Measurements from ENCODE around the gene RDH13. TPM values are rescaled to one million over a fixed set of nuclear protein-coding genes. Genes with fewer than 3 reads are reported as not detected.

The RDH13 gene
- total RNA-seq, 4 donors from 2014 or later, result 2.6 to 48.7 (median 17.1) TPM

DNA sequence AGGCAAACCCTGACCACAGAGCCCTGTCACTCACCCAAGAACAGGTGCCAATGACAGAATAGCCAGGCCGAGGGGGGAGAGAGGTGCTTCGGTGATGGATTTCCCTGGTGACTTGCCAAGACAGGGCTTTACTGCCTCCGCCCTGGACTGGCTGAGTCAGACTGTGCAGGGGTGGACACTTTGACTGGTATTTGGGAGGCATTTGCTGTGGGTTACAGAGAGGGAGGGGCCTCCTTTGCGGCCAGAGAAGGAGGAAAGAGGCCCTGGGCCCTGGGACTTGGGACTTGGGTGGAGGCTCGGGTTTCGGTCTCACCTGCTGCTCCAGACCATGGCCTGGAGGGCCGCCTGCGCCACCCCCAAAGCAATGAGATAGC is 8.2 kb upstream of the RDH13 start:
- no peak for DNase-seq
- TF ChIP-seq, protein P1, sequence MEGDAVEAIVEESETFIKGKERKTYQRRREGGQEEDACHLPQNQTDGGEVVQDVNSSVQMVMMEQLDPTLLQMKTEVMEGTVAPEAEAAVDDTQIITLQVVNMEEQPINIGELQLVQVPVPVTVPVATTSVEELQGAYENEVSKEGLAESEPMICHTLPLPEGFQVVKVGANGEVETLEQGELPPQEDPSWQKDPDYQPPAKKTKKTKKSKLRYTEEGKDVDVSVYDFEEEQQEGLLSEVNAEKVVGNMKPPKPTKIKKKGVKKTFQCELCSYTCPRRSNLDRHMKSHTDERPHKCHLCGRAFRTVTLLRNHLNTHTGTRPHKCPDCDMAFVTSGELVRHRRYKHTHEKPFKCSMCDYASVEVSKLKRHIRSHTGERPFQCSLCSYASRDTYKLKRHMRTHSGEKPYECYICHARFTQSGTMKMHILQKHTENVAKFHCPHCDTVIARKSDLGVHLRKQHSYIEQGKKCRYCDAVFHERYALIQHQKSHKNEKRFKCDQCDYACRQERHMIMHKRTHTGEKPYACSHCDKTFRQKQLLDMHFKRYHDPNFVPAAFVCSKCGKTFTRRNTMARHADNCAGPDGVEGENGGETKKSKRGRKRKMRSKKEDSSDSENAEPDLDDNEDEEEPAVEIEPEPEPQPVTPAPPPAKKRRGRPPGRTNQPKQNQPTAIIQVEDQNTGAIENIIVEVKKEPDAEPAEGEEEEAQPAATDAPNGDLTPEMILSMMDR (IDR thresholded peaks at IDR 0.05), result no peak
- no peak for TF ChIP-seq POLR2A (IDR thresholded peaks at IDR 0.05)
- intact Hi-C loops (cut with DNase I; ENCODE audit: low total_unique reads), result no loop called here
- Histone ChIP-seq H3K27me3 (peaks cover 0 to 27% of the 10 kb centered on the region in 2 donors), H3K4me1 (no peaks in the 10 kb centered on the region), H3K4me3 (no peak overlapping the region), H3K27ac (no peak overlapping the region), H3K9me3 (no peaks in the 10 kb centered on the region), H3K36me3 (no peaks in the 10 kb centered on the region)

DNA sequence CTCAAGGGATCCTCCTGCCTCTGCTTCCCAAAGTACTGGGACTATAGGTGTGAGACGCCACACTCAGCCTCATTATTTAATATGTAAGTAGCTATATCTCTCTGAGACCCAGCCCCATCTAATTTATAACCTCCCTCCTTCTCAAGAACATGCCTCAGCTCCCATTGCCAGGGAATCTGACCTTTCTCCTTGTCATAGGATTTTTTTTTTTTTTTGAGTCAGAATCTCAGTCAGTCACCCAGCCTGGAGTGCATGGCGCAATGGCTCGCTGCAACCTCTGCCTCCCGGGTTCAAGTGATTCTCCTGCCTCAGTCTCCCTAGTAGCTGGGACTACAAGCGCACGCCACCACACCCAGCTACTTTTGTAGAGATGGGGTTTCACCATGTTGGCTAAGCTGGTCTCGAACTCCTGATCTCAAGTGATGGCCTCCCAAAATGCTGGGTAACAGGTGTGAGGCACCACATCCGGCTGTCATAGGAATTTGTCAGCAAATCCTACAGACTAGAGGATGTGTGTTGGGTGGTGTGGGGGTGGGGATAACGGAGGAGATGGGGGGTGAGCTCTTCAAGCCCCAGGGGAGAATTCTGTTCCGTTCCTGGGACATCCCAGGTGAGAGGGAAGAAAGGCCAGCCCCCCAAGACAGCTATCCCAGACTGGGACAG is 7.6 kb upstream of the RDH13 start:
- Histone ChIP-seq H3K9me3 (no peaks in the 10 kb centered on the region), H3K27me3 (peaks cover 0 to 27% of the 10 kb centered on the region in 2 donors), H3K27ac (no peak overlapping the region), H3K4me3 (no peak overlapping the region), H3K4me1 (no peaks in the 10 kb centered on the region), H3K36me3 (no peaks in the 10 kb centered on the region)
- intact Hi-C loops (cut with DNase I; ENCODE audit: low total_unique reads), result no loop called here
- no peak for TF ChIP-seq POLR2A (IDR thresholded peaks at IDR 0.05)
- TF ChIP-seq, protein P1 (IDR thresholded peaks at IDR 0.05), result no peak
- no peak for DNase-seq

DNA sequence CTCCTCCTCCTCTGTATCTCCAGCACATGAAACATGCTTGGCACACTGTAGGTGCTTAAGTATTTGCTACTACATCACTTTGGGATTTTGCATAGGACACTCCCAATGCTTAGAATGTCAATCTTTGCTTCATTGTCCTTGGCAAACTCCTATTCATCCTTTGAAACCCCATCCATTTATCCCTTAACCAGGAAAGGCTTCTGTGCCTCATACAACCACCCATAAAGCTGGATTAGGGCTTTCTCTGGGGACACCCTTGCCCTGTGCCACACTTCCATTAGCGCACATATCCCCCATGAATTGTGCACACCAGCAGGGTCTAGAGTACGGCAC is 6.9 kb upstream of the RDH13 start:
- no peak overlapping the region for H3K4me3 ChIP-seq
- intact Hi-C loops (cut with DNase I; ENCODE audit: low total_unique reads), result no loop called here
- peaks cover 0 to 27% of the 10 kb centered on the region in 2 donors for H3K27me3 ChIP-seq
- DNase-seq, result no peak
- no peaks in the 10 kb centered on the region for H3K9me3 ChIP-seq
- no peaks in the 10 kb centered on the region for H3K36me3 ChIP-seq
- no peak for TF ChIP-seq POLR2A (IDR thresholded peaks at IDR 0.05)
- TF ChIP-seq, protein P1 (IDR thresholded peaks at IDR 0.05), result no peak
- no peak overlapping the region for H3K27ac ChIP-seq
- no peaks in the 10 kb centered on the region for H3K4me1 ChIP-seq

DNA sequence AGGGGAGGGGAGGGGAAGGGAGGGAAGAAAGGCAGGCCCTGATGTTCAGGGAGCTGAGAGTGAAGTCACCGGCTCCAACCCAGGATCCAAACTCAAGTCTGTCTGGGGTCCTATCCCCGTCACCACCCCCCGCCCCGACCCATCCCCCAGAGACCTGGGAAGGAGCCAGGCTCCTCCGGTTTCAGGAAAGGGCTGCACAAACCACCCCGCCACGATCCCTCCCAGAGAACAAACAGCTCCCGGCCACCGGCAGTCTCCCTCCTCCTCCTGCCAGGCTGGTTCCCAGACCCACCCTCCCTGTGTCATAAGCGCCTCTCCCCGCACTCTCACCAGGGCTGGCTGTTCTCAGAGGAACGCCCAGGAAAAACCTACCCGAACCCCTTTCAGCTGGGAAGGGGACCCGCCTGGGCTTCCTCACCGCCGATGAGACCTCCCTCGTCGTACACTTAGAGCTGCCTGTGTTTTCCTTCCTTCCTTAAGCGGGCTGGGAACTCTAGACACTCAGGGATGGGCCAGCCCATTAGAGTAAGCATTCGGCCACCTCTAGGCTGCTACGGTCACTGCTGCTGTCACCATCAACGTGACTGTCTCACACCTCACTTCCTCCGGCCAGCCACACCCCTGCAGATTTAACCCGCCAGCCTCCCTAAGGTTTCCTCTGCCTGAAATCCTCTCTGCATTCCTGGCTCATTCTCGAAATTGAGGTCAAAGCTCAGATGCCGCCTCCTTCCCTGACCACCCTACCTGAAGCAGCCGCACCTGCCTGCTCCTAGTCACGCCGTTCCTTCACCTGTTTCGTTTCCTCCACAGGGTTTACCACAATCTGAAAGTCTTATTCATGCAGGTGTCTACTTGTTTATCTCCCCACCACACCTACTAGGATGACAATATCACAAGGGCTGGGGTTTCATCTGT is 6.3 kb upstream of the RDH13 start:
- Histone ChIP-seq H3K36me3 (no peaks in the 10 kb centered on the region), H3K4me1 (no peaks in the 10 kb centered on the region), H3K9me3 (no peaks in the 10 kb centered on the region), H3K4me3 (no peak overlapping the region), H3K27me3 (peaks cover 0 to 27% of the 10 kb centered on the region in 2 donors), H3K27ac (no peak overlapping the region)
- TF ChIP-seq, protein P1 (IDR thresholded peaks at IDR 0.05), result no peak
- no peak for TF ChIP-seq POLR2A (IDR thresholded peaks at IDR 0.05)
- no peak for DNase-seq
- intact Hi-C loops (cut with DNase I; ENCODE audit: low total_unique reads), result no loop called here

DNA sequence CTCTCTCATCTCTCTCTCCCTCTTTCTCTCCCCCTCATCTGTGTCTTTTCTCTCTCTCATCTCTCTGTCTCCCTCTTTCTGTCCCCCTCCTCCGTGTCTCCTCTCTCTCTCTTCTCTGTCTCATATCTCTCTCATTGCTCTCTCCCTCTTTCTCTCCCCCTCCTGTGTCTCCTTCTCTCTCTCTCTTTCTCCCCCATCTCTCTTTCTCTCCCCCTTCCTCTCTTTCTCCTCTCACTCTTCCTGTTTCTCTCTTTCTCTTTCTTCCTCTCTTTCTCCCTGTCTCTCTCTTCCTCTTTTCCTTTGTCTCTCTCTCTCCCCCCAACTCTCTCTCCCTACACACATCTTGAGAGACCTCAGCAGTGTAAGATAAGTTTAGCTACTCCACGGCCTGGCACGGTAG is 4.9 kb upstream of the RDH13 start:
- Histone ChIP-seq H3K4me3 (no peak overlapping the region), H3K36me3 (no peaks in the 10 kb centered on the region), H3K27ac (no peak overlapping the region), H3K4me1 (no peaks in the 10 kb centered on the region), H3K9me3 (no peaks in the 10 kb centered on the region), H3K27me3 (peaks cover 0 to 27% of the 10 kb centered on the region in 2 donors)
- no peak for DNase-seq
- intact Hi-C loops (cut with DNase I; ENCODE audit: low total_unique reads), result no loop called here
- no peak for TF ChIP-seq POLR2A (IDR thresholded peaks at IDR 0.05)
- TF ChIP-seq, protein P1 (IDR thresholded peaks at IDR 0.05), result no peak
